ENCODE data around the gene GAREM1. TPM values are rescaled to one million over a fixed set of nuclear protein-coding genes. Genes with fewer than 3 reads are reported as not detected.

Gene GAREM1
- total and polyA plus RNA-seq, 9 of the 15 experiments (the other 6 are each of a cell fraction or from before 2014, with no cell fraction given), result 0.03 to 0.33 (median 0.07) TPM; not detected in 1

DNA sequence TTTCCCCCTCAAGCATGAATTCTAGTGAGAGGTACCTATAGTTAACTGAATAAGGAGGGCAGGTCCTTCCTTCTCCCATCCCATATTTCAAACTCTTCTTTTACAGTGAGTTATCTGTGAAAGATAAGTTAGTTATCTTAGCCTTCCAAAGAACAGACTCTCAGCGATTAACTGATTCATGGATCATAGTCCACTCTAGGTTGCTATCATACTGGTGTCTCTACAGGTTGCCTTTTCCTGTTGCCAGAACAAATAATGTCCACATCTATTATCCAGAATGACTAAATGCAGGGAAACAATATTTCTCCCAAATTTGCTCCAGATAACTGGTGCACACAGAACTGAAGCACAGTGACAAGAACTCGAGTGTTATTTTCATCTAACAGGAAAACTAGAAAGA is 212.5 kb downstream of the GAREM1 start:
- ChIA-PET POLR2A (no interaction called here), CTCF (ENCODE audit: low intra/inter-chr PET ratio) (no interaction called here)
- H3K9me3 ChIP-seq (replicated peaks; ENCODE audit: control insufficient read depth, insufficient read depth, low read depth, low read length), result no peaks in the 10 kb centered on the region
- 6% methylated on average over 2 of the region's 2 CpGs for WGBS (ENCODE audit: insufficient coverage, low coverage, missing lambda C conversion rate)
- BruUV-seq (replicated peaks), result no TSS peak
- no peak overlapping the region for H3K4me3 ChIP-seq
- no peaks in the 10 kb centered on the region; the same call in 1 of the 2 replicates for H4K20me1 ChIP-seq (replicated peaks; ENCODE audit: control insufficient read depth, insufficient read depth, low read length)
- in situ Hi-C loops (cut with MboI), result no loop called here
- no peak for ATAC-seq
- H3K79me2 ChIP-seq (ENCODE audit: control insufficient read depth, insufficient read depth, low read length), result no peaks in the 10 kb centered on the region
- H3K4me2 ChIP-seq (ENCODE audit: insufficient read depth, low read length), result no peak overlapping the region
- no peaks in the 10 kb centered on the region for H3K9me1 ChIP-seq (ENCODE audit: control insufficient read depth, insufficient read depth, low read length)
- no peaks in the 10 kb centered on the region for H3K36me3 ChIP-seq (ENCODE audit: control insufficient read depth, insufficient read depth, low read length)
- H3K4me1 ChIP-seq (replicated peaks in 1 of 2; ENCODE audit: control insufficient read depth in 2 of 2, insufficient read depth in 2 of 2, low read length in 2 of 2), result no peaks in the 10 kb centered on the region
- DNase-seq (ENCODE audit: extremely low read depth in 1 of 4, low spot score in 3 of 4), result no peak
- intact Hi-C loops (cut with micrococcal nuclease), result no loop called here
- TF ChIP-seq TEAD4 (IDR thresholded peaks at IDR 0.05; ENCODE audit: low read length) (no peak), TEAD4 (CRISPR knock-in tag; IDR thresholded peaks at IDR 0.05; ENCODE audit: borderline replicate concordance) (no peak), RBM17 (IDR thresholded peaks at IDR 0.05; ENCODE audit: borderline replicate concordance, low read depth, low read length) (no peak), SAP30 (IDR thresholded peaks at IDR 0.05; ENCODE audit: borderline replicate concordance, insufficient read depth, low read depth, low read length, poor library complexity, severe bottlenecking) (no peak), NCOA4 (IDR thresholded peaks at IDR 0.05; ENCODE audit: partially characterized antibody) (no peak), SMAD4 (CRISPR knock-in tag; conservative IDR thresholded peaks at IDR 0.05) (no peak), ZKSCAN3 (CRISPR knock-in tag; IDR thresholded peaks at IDR 0.05) (no peak), KLF6 (CRISPR knock-in tag; IDR thresholded peaks at IDR 0.05; ENCODE audit: borderline replicate concordance) (no peak), MAZ (CRISPR knock-in tag; conservative IDR thresholded peaks at IDR 0.05 in 1 of 2, IDR thresholded peaks at IDR 0.05 in 1 of 2) (no peak), EP300 (IDR thresholded peaks at IDR 0.05; ENCODE audit: low read length) (no peak), ZNF282 (CRISPR knock-in tag; IDR thresholded peaks at IDR 0.05) (no peak)
- no peak for FAIRE-seq
- H3K27ac ChIP-seq (ENCODE audit: extremely low read depth, low read depth, low read length), result no peak overlapping the region
- no peak overlapping the region for H3K9ac ChIP-seq (ENCODE audit: insufficient read depth in 1 of 2, low read depth in 2 of 2, low read length in 2 of 2)
- H2AFZ ChIP-seq (ENCODE audit: low read depth, low read length), result no peak overlapping the region
- no peaks in the 10 kb centered on the region for H3K27me3 ChIP-seq (ENCODE audit: control insufficient read depth in 2 of 2, insufficient read depth in 2 of 2, low read length in 2 of 2)
